Measurements from ENCODE around the gene GSK3A.
A peak's percentile ranks its signal among the peaks of the same experiment; 100 is the strongest.

Gene GSK3A

GRCh38 chr19:42225718-42226292 lies 16.6 kb downstream of the GSK3A start:
- Histone ChIP-seq H3K79me2 (ENCODE audit: low read length) (peaks cover 73% of the 10 kb centered on the region), H3K27ac (ENCODE audit: low read length) (no peak overlapping the region), H3K36me3 (replicated peaks; ENCODE audit: low read depth, low read length) (peaks cover 56% of the 10 kb centered on the region), H3K4me2 (ENCODE audit: low read length) (no peak overlapping the region), H4K20me1 (ENCODE audit: insufficient read depth, low read length) (peaks cover 33% of the 10 kb centered on the region; the same call in 1 of the 2 replicates), H2AFZ (ENCODE audit: low read depth, low read length) (no peak overlapping the region), H3K4me3 (ENCODE audit: low read length) (no peak overlapping the region), H3K9me3 (ENCODE audit: insufficient read depth, low read length) (no peaks in the 10 kb centered on the region), H3K27me3 (ENCODE audit: low read depth, low read length) (no peaks in the 10 kb centered on the region), H3K9ac (ENCODE audit: low read length) (no peak overlapping the region), H3K4me1 (ENCODE audit: low read length) (peaks cover 5% of the 10 kb centered on the region)
- TF ChIP-seq EZH2phosphoT487 (IDR thresholded peaks at IDR 0.05; ENCODE audit: low read depth), result no peak

GRCh38 chr19:42224940-42225717 lies 17.3 kb downstream of the GSK3A start:
- Histone ChIP-seq H3K36me3 (replicated peaks; ENCODE audit: low read depth, low read length) (peaks cover 52% of the 10 kb centered on the region), H3K4me1 (ENCODE audit: low read length) (peaks cover 6% of the 10 kb centered on the region), H2AFZ (ENCODE audit: low read depth, low read length) (no peak overlapping the region), H3K27ac (ENCODE audit: low read length) (no peak overlapping the region), H3K27me3 (ENCODE audit: low read depth, low read length) (no peaks in the 10 kb centered on the region), H4K20me1 (ENCODE audit: insufficient read depth, low read length) (peaks cover 33% of the 10 kb centered on the region; the same call in 1 of the 2 replicates), H3K4me2 (ENCODE audit: low read length) (no peak overlapping the region), H3K4me3 (ENCODE audit: low read length) (no peak overlapping the region), H3K79me2 (ENCODE audit: low read length) (peaks cover 76% of the 10 kb centered on the region), H3K9me3 (ENCODE audit: insufficient read depth, low read length) (no peaks in the 10 kb centered on the region), H3K9ac (ENCODE audit: low read length) (no peak overlapping the region)
- TF ChIP-seq, protein P1, sequence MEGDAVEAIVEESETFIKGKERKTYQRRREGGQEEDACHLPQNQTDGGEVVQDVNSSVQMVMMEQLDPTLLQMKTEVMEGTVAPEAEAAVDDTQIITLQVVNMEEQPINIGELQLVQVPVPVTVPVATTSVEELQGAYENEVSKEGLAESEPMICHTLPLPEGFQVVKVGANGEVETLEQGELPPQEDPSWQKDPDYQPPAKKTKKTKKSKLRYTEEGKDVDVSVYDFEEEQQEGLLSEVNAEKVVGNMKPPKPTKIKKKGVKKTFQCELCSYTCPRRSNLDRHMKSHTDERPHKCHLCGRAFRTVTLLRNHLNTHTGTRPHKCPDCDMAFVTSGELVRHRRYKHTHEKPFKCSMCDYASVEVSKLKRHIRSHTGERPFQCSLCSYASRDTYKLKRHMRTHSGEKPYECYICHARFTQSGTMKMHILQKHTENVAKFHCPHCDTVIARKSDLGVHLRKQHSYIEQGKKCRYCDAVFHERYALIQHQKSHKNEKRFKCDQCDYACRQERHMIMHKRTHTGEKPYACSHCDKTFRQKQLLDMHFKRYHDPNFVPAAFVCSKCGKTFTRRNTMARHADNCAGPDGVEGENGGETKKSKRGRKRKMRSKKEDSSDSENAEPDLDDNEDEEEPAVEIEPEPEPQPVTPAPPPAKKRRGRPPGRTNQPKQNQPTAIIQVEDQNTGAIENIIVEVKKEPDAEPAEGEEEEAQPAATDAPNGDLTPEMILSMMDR (IDR thresholded peaks at IDR 0.05; ENCODE audit: low read depth, low read length), result no peak
- no peak for TF ChIP-seq EZH2phosphoT487 (IDR thresholded peaks at IDR 0.05; ENCODE audit: low read depth)

DNA sequence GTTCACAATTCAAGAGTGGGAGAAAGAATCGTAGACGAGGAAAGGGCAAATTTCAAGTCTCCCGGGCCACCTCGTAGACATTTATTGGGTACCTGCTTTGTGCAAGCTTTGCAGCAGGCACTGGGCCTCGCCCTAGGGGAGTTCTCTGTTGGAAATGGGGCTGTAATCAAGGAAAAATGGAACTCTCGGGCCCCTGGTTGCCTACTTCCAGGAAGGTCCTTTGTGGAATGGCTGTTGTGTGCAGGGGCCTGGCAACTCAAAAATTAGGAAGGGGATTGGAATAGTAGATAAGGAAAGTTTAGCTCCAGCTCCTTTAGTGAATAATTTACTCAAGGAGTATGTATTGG lies 21.7 kb downstream of the GSK3A start:
- peak overlapping the region; percentile 99 for H3K4me2 ChIP-seq (ENCODE audit: low read length)
- H3K4me3 ChIP-seq (ENCODE audit: low read length), result peak overlapping the region; percentile 90
- no peak for TF ChIP-seq EZH2phosphoT487 (IDR thresholded peaks at IDR 0.05; ENCODE audit: low read depth)
- TF ChIP-seq, protein P1 (IDR thresholded peaks at IDR 0.05; ENCODE audit: low read depth, low read length), result no peak
- H3K4me1 ChIP-seq (ENCODE audit: low read length), result peaks cover 25% of the 10 kb centered on the region
- H4K20me1 ChIP-seq (ENCODE audit: insufficient read depth, low read length), result peaks cover 16% of the 10 kb centered on the region; the same call in 1 of the 2 replicates
- H3K27ac ChIP-seq (ENCODE audit: low read length), result peak overlapping the region; percentile 54
- peaks cover 27% of the 10 kb centered on the region for H3K36me3 ChIP-seq (replicated peaks; ENCODE audit: low read depth, low read length)
- H2AFZ ChIP-seq (ENCODE audit: low read depth, low read length), result peak overlapping the region; percentile 9; the same call in 1 of the 2 replicates
- H3K27me3 ChIP-seq (ENCODE audit: low read depth, low read length), result no peaks in the 10 kb centered on the region
- peak overlapping the region; percentile 88 for H3K9ac ChIP-seq (ENCODE audit: low read length)
- peaks cover 75% of the 10 kb centered on the region for H3K79me2 ChIP-seq (ENCODE audit: low read length)
- H3K9me3 ChIP-seq (ENCODE audit: insufficient read depth, low read length), result no peaks in the 10 kb centered on the region

GRCh38 chr19:42219812-42220750 lies 22.3 kb downstream of the GSK3A start, which contains the start of gene ZNF526:
Gene ZNF526, plus strand, starts transcription at chr19:42220312. Its CDS starts 4,092 bp downstream, at chr19:42224404.
- peaks cover 27% of the 10 kb centered on the region for H3K4me1 ChIP-seq (ENCODE audit: low read length)
- peak within 1 kb of the TSS; percentile 9 for H2AFZ ChIP-seq (ENCODE audit: low read depth, low read length)
- H3K27ac ChIP-seq (ENCODE audit: low read length), result peak within 1 kb of the TSS; percentile 75
- H4K20me1 ChIP-seq (ENCODE audit: insufficient read depth, low read length), result peaks cover 22% of the 10 kb centered on the region; the same call in 1 of the 2 replicates
- peak within 1 kb of the TSS; percentile 90 for H3K4me3 ChIP-seq (ENCODE audit: low read length)
- H3K36me3 ChIP-seq (replicated peaks; ENCODE audit: low read depth, low read length), result peaks cover 25% of the 10 kb centered on the region
- H3K79me2 ChIP-seq (ENCODE audit: low read length), result peaks cover 76% of the 10 kb centered on the region
- TF ChIP-seq, protein P1 (IDR thresholded peaks at IDR 0.05; ENCODE audit: low read depth, low read length), result no peak
- TF ChIP-seq EZH2phosphoT487 (IDR thresholded peaks at IDR 0.05; ENCODE audit: low read depth), result no peak
- H3K9ac ChIP-seq (ENCODE audit: low read length), result peak within 1 kb of the TSS; percentile 88
- H3K27me3 ChIP-seq (ENCODE audit: low read depth, low read length), result no peaks in the 10 kb centered on the region
- peak within 1 kb of the TSS; percentile 99 for H3K4me2 ChIP-seq (ENCODE audit: low read length)
- no peaks in the 10 kb centered on the region for H3K9me3 ChIP-seq (ENCODE audit: insufficient read depth, low read length)
